HG02852 (cell line): ENCODE data around the gene STK17B.
A peak's percentile ranks its signal among the peaks of the same experiment; 100 is the strongest.

Experiments
- ATAC-seq: cut with Tn5 transposase; IDR thresholded peaks from one replicate; pipeline ENCODE4 v1.9.1; 2021; ENCODE audit warnings: mild to moderate bottlenecking, moderate library complexity; ENCODE audit not compliant: unreplicated experiment

STK17B gene

GRCh38 chr2:196160101-196160500 is 11.3 kb downstream of the STK17B start:
- ATAC-seq, result peak; percentile 77

GRCh38 chr2:196159221-196159892 is 12.0 kb downstream of the STK17B start:
- ATAC-seq, result no peak

GRCh38 chr2:196155575-196155974 is 15.8 kb downstream of the STK17B start:
- no peak for ATAC-seq

GRCh38 chr2:196153480-196153879 is 17.9 kb downstream of the STK17B start:
- no peak for ATAC-seq

GRCh38 chr2:196149948-196150347 is 21.4 kb downstream of the STK17B start:
- peak; percentile 62 for ATAC-seq

- ATAC-seq, result no peak
Measured at GRCh38 chr2:196148736-196149135, 22.6 kb downstream of the STK17B start.

GRCh38 chr2:196145256-196145655 is 26.1 kb downstream of the STK17B start:
- ATAC-seq, result no peak

GRCh38 chr2:196144513-196145126 is 26.8 kb downstream of the STK17B start:
- no peak for ATAC-seq

GRCh38 chr2:196143730-196144131 is 27.6 kb downstream of the STK17B start:
- no peak for ATAC-seq

GRCh38 chr2:196142825-196143224 is 28.6 kb downstream of the STK17B start:
- no peak for ATAC-seq

GRCh38 chr2:196140213-196140612 is 31.2 kb downstream of the STK17B start:
- ATAC-seq, result no peak

GRCh38 chr2:196137271-196137670 is 34.1 kb downstream of the STK17B start:
- no peak for ATAC-seq

GRCh38 chr2:196136151-196136550 is 35.2 kb downstream of the STK17B start:
- ATAC-seq, result no peak

- ATAC-seq, result peak; percentile 30
Measured at GRCh38 chr2:196131949-196132925, 39.1 kb downstream of the STK17B start.

- peak; percentile 50 for ATAC-seq
Measured at GRCh38 chr2:196131384-196131937, 39.9 kb downstream of the STK17B start.

- ATAC-seq, result no peak
Measured at GRCh38 chr2:196130039-196130825, 41.1 kb downstream of the STK17B start.

- no peak for ATAC-seq
Measured at GRCh38 chr2:196128749-196129148, 42.6 kb downstream of the STK17B start.

- ATAC-seq, result no peak
Measured at GRCh38 chr2:196125596-196125995, 45.8 kb downstream of the STK17B start.

- no peak for ATAC-seq
Measured at GRCh38 chr2:196123679-196124373, 47.6 kb downstream of the STK17B start.

GRCh38 chr2:196119926-196120325 is 51.5 kb downstream of the STK17B start:
- no peak for ATAC-seq
